Ovary (tissue), 9 donors: ENCODE measurements around the gene NOX1. TPM values are rescaled to one million over a fixed set of nuclear protein-coding genes. Genes with fewer than 3 reads are reported as not detected.

Experiments used
- DNase-seq, 5 donors: peaks; one replicate each; pipeline ENCODE4 v3.0.0-alpha.2; 2019 to 2020
- H3K27ac ChIP-seq, 2 donors: fragments of 200-600 bp; one replicate each; pipeline versions ENCODE4 v1.5.1 to v1.8.0; 2019 to 2022
- H3K27me3 ChIP-seq: fragments of 200-600 bp; one replicate; pipeline ENCODE4 v1.8.0; 2022
- H3K36me3 ChIP-seq: fragments of 200-600 bp; sonication (generic); one replicate; pipeline ENCODE4 v1.5.1; 2019
- H3K4me1 ChIP-seq: one replicate; pipeline ENCODE4 v1.8.1; 2013; ENCODE audit warnings: mild to moderate bottlenecking, moderate library complexity; ENCODE audit not compliant: insufficient read depth
- H3K4me3 ChIP-seq: fragments of 200-600 bp; sonication (generic); one replicate; pipeline ENCODE4 v1.5.1; 2017
- H3K9me3 ChIP-seq, 2 donors: fragments of 200-600 bp in 1 of 2; sonication (generic) in 1 of 2; one replicate each; pipeline versions ENCODE4 v1.5.1 to v1.8.1; 2013 to 2019; ENCODE audit warnings: mild to moderate bottlenecking in 1 of 2, moderate library complexity in 1 of 2
- EP300 ChIP-seq: sonication (generic); formaldehyde crosslinking; IDR thresholded peaks from one replicate; pipeline ENCODE4 v1.6.1; 2017; ENCODE audit warnings: antibody characterized with exemption
- POLR2A ChIP-seq: fragments of 450-650 bp; IDR thresholded peaks from one replicate; pipeline ENCODE4 v1.6.1; 2017; ENCODE audit warnings: antibody characterized with exemption, mild to moderate bottlenecking, moderate library complexity
- WGBS, 3 donors: extraction: QIAGEN DNeasy Blood & Tissue Kit in 1 of 3; methylation state at CpG; one replicate each; pipeline versions ENCODE4 v1.1.5 to v1.1.7; 2013 to 2017; 5-methylcytosine and 5-hydroxymethylcytosine counted together
- intact Hi-C, 4 donors: fragments of 100-400 bp; cut with DNase I; formaldehyde crosslinking; loops; one replicate each; pipeline versions ENCODE4 v1.11.0 to v1.15.1; 2022 to 2023
- polyA plus RNA-seq, 2 donors: library from polyadenylated mRNA; stranded (reverse); fragments of 200-250 nt in 1 of 2; fragments of 350-450 nt in 1 of 2; fragmentation: Illumina TruSeq in 1 of 2; extraction: RNeasy Lipid Tissue Mini Kit (QIAGEN cat#74804) in 1 of 2; gene quantifications; one replicate each; pipeline ENCODE4 v1.2.3, GENCODE V29; 2013 to 2014
- total RNA-seq, 7 donors: library from RNA; depleted of rRNA in 2 of 7; stranded (reverse); fragments of >200 nt in 2 of 7; fragmentation: NEBNext Ultra II Directional in 3 of 7; extraction: Animal tissue kit (Norgen Biotek cat#: 25700) in 3 of 7; gene quantifications; one replicate each; pipeline versions ENCODE4 v1.1.0 to v1.2.4, GENCODE V29; 2016 to 2023
- TF ChIP-seq, protein P1 (sequence below), 3 donors: fragments of 450-650 bp in 2 of 3; fragments of 200-600 bp in 1 of 3; IDR thresholded peaks; one replicate each; pipeline versions ENCODE4 v1.5.1 to v1.8.0; 2016 to 2022; ENCODE audit warnings: antibody characterized with exemption in 3 of 3, mild to moderate bottlenecking in 1 of 3
- donor health status: DM: no; HTN: no; CAD: no; lungs with moderate emphysema.
- donor health status: DM: no; HTN: no; CAD: no.
- donor health status: Bipolar disorder and iron deficiency.
- donor health status: DM: yes; HTN: yes; CAD: no.
- donor health status: DM: no; HTN: no; CAD: no.
- donor health status: DM: yes; HTN: yes; CAD: no.

Gene NOX1
- total and polyA plus RNA-seq, 9 donors, result 0.06 to 0.28 TPM; not detected in 7

DNA sequence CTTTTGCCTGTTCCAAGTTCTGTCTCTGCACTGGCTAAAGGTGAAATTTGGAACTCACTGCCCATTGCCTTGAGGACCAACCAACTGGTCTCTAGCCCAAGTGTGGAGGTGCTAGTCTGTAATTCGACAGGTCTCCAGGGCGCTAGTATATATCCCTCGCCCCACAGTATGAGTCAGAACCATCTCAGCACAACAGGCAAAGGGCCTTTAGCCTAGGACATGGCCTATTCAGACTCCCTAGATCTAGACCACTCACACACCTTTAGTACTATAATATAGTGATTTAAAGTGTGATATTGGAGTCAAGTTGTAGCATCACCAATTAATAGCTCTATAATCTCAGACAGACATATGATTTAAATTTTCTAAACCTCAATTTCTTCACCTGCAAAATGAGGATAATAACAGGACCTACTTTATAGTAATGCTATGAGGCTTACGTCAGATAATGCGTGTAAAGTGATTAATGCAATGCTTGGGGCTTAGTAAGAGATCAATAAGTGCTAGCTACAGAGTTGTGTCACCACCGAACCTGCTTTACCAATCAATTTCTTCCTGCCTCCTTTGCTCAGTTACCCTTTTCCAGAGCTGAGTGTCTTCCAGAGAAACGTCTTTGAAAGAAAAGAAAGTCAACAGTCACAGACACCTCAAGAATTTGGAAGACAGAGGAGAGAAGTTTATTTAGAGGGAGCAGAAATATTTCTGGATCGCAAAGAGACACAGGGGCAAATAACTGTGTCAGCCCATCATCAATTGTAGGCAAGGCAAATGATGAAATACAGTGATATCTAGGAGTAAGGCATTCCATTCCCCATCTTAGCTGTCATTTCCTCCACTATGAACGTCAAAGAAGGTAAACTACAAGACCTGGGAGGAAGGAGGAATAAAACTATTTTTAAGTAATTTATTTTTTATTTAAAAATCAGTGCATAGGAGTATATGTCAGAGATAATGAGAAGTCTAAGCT is 2.3 kb downstream of the NOX1 start:
- no peak for DNase-seq
- Histone ChIP-seq H3K36me3 (no peaks in the 10 kb centered on the region), H3K9me3 (no peaks in the 10 kb centered on the region), H3K4me3 (no peak overlapping the region), H3K4me1 (no peaks in the 10 kb centered on the region), H3K27ac (no peak overlapping the region), H3K27me3 (no peaks in the 10 kb centered on the region)
- intact Hi-C loops, result no loop called here
- WGBS, 3 donors, result 51 to 56% (median 52%) methylated on average over 9 of the region's 9 CpGs
- TF ChIP-seq, protein P1, sequence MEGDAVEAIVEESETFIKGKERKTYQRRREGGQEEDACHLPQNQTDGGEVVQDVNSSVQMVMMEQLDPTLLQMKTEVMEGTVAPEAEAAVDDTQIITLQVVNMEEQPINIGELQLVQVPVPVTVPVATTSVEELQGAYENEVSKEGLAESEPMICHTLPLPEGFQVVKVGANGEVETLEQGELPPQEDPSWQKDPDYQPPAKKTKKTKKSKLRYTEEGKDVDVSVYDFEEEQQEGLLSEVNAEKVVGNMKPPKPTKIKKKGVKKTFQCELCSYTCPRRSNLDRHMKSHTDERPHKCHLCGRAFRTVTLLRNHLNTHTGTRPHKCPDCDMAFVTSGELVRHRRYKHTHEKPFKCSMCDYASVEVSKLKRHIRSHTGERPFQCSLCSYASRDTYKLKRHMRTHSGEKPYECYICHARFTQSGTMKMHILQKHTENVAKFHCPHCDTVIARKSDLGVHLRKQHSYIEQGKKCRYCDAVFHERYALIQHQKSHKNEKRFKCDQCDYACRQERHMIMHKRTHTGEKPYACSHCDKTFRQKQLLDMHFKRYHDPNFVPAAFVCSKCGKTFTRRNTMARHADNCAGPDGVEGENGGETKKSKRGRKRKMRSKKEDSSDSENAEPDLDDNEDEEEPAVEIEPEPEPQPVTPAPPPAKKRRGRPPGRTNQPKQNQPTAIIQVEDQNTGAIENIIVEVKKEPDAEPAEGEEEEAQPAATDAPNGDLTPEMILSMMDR (IDR thresholded peaks at IDR 0.05), result no peak
- no peak for TF ChIP-seq EP300
- no peak for TF ChIP-seq POLR2A

DNA sequence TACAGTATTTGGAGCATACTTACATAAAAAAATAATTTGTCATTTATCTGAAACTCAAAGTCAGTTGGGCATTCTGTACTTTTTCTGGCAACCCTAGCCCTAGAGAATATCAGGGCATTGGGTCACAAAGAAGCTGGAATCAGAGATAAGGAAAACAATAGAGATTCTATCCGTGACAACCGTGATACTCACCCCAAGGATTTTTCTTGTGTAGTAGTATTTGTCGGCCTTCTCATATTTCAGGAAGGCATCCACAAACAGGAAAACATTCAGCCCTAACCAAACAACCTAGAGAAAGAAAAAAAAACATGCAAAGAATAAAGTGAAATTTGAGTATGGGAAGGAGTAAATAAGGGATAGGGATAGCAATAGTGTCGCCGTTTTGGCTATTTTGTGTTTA is 3.6 kb downstream of the NOX1 start:
- Histone ChIP-seq H3K4me1 (no peaks in the 10 kb centered on the region), H3K9me3 (no peaks in the 10 kb centered on the region), H3K27me3 (no peaks in the 10 kb centered on the region), H3K27ac (no peak overlapping the region), H3K4me3 (no peak overlapping the region), H3K36me3 (no peaks in the 10 kb centered on the region)
- intact Hi-C loops, result no loop called here
- TF ChIP-seq POLR2A (no peak), EP300 (no peak)
- TF ChIP-seq, protein P1 (IDR thresholded peaks at IDR 0.05), result no peak
- whole genome bisulfite sequencing, 3 donors, result 54 to 71% (median 71%) methylated on average over 5 of the region's 5 CpGs
- DNase-seq, result no peak

DNA sequence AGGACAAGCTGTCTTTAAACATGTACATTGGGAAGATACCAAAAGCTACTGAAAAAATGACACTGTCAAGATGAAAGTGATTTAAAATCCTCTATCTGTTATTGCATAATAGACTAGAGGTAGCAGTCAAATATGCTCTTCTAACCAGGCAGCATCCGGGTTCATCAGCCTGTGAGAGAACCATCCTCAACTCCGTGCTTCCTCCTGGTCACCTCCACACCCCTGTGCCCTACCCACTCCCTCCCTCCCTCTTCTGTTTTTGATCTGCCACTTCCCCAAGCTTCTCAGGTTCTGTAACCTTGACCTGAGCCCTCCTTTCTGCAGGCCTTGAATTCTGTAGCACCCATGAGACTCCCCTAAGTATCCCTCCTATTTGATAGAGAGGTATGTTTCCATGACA is 5.9 kb downstream of the NOX1 start:
- 44 to 54% (median 50%) methylated on average over 2 of the region's 2 CpGs for WGBS, 3 donors

DNA sequence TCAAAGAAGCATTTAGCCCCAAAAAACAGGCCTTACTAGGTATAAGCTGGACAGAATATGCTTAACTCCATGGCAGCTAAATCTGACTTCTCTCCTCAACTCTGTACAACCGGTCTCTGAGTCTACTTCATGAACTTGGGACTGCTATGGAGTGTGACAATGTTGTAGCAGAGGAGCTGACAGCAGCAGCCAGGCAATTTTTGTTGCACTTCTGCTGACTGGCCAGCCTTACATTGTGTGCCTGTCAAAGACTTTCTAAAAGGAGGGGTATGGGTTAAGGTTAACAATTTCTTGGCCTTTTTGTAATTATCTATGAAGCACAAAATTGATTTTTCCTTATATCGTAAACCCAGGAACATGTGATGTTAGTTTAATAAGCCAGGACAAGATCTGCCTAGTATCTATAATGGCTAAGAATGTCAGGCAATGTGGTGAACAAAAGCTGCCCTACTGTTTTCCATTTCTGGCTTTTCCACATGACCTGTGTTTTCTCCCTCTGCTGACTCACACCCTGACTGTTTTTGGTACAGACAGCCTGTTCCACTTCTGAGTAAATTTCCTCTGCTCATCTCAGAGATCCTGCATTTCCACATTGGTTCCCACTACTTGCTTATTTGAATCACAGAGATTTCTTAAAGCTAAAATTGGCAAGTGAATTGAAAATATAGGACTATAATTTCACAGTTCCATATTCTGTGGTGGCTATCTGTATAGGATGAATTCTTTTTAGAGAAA is 9.3 kb downstream of the NOX1 start:
- no peaks in the 10 kb centered on the region for H3K36me3 ChIP-seq
- intact Hi-C loops, result no loop called here
- no peak for DNase-seq
- no peak overlapping the region for H3K27ac ChIP-seq
- WGBS, 3 donors, result 45 to 55% (median 51%) methylated on average over 2 of the region's 2 CpGs
- TF ChIP-seq EP300 (no peak), POLR2A (no peak)
- TF ChIP-seq, protein P1 (IDR thresholded peaks at IDR 0.05), result no peak
- no peaks in the 10 kb centered on the region for H3K4me1 ChIP-seq
- H3K4me3 ChIP-seq, result no peak overlapping the region
- H3K27me3 ChIP-seq, result no peaks in the 10 kb centered on the region
- H3K9me3 ChIP-seq, result no peaks in the 10 kb centered on the region

More for the DNA sequence above, 5.9 kb downstream of the NOX1 start:
- intact Hi-C loops, result no loop called here
- no peaks in the 10 kb centered on the region for H3K4me1 ChIP-seq
- no peaks in the 10 kb centered on the region for H3K27me3 ChIP-seq
- DNase-seq, result no peak
- TF ChIP-seq EP300 (no peak), POLR2A (no peak)
- TF ChIP-seq, protein P1 (IDR thresholded peaks at IDR 0.05), result no peak
- H3K4me3 ChIP-seq, result no peak overlapping the region
- no peaks in the 10 kb centered on the region for H3K9me3 ChIP-seq
- H3K36me3 ChIP-seq, result no peaks in the 10 kb centered on the region
- no peak overlapping the region for H3K27ac ChIP-seq
